ENCODE measurements around the gene FXYD3.
"Not testable (repeated sequence)": the region's sequence is repeated elsewhere in the genome, so short reads cannot be mapped to it uniquely, and the experiment has no call there.

The FXYD3 gene

DNA sequence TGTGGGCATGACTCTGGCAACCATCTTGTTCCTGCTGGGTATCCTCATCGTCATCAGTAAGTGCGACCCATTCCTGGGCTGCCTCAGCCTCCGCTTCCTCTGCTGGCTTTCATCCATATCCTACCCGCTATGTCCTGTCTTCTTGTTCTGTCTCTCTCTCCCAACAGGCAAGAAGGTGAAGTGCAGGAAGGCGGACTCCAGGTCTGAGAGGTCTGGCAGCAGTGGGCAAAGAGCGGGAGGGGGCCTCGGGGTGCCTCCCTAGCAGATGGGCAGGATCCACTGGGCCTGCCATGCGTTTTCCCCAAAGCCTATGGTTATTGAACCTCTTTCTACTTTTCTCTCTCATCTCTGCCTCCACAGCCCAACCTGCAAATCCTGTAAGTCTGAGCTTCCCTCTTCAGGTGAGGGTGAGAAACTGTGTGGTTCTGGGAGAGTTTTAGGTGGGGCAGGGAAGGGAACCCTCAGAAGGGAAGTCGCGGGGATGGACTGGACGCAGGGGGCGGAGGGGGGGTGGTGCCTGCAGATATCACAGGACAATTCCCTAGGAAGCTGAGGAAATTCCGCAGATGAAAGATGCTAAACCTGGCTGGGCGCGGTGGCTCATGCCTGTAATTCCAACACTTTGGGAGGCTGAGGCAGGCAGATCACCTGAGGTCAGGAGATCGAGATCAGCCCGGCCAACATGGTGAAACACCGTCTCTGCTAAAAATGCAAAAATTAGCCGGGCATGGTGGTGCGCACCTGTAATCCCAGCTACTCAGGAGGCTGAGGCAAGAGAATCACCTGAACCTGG is 35.8 kb downstream of the FXYD3 start:
- H3K27me3 ChIP-seq (ENCODE audit: control insufficient read depth in 1 of 2, insufficient read depth in 2 of 2, low read length in 2 of 2), result peaks cover 22 to 24% of the 10 kb centered on the region in 2 donors
- no peaks in the 10 kb centered on the region for H3K9me3 ChIP-seq (ENCODE audit: control insufficient read depth in 1 of 2, low read length in 2 of 2)
- H3K36me3 ChIP-seq (ENCODE audit: control insufficient read depth in 1 of 2, insufficient read depth in 2 of 2, low read length in 2 of 2), result no peaks in the 10 kb centered on the region
- no peak overlapping the region for H3K27ac ChIP-seq (ENCODE audit: low read depth, low read length)
- peaks cover 8 to 24% of the 10 kb centered on the region in 2 donors for H3K4me1 ChIP-seq (ENCODE audit: control insufficient read depth in 1 of 2, insufficient read depth in 2 of 2, low read length in 2 of 2)
- no peak overlapping the region for H3K9ac ChIP-seq (ENCODE audit: low read depth in 1 of 2, low read length in 2 of 2)
- H3K4me3 ChIP-seq (ENCODE audit: low read depth in 1 of 2, low read length in 2 of 2), result no peak overlapping the region

DNA sequence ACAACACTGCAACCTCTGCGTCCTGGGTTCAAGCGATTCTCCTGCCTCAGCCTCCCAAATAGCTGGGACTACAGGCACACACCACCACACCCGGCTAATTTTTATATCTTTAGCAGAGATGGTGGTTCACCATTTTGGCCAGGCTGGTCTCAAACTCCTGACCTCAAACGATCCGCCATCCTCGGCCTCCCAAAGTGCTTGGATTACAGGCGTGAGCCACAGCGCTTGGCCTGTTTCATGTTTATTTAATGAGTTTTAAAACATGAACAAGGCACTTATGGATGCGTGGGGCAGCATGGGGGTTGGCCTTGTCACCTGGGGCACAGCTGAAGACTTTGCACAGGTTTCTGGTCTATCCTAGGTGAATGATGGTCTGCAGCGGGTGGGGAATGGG is 37.5 kb downstream of the FXYD3 start:
- H3K4me1 ChIP-seq (ENCODE audit: control insufficient read depth in 1 of 2, insufficient read depth in 2 of 2, low read length in 2 of 2), result peaks cover 8 to 24% of the 10 kb centered on the region in 2 donors
- not testable (repeated sequence) for H3K4me3 ChIP-seq (ENCODE audit: low read depth in 1 of 2, low read length in 2 of 2); H3K36me3 ChIP-seq (ENCODE audit: control insufficient read depth in 1 of 2, insufficient read depth in 2 of 2, low read length in 2 of 2); H3K9me3 ChIP-seq (ENCODE audit: control insufficient read depth in 1 of 2, low read length in 2 of 2); H3K9ac ChIP-seq (ENCODE audit: low read depth in 1 of 2, low read length in 2 of 2); H3K27ac ChIP-seq (ENCODE audit: low read depth, low read length)
- peaks cover 22 to 24% of the 10 kb centered on the region in 2 donors for H3K27me3 ChIP-seq (ENCODE audit: control insufficient read depth in 1 of 2, insufficient read depth in 2 of 2, low read length in 2 of 2)

- peaks cover 0 to 10% of the 10 kb centered on the region in 2 donors for H3K36me3 ChIP-seq (ENCODE audit: control insufficient read depth in 1 of 2, insufficient read depth in 2 of 2, low read length in 2 of 2)
- H3K9me3 ChIP-seq (ENCODE audit: control insufficient read depth in 1 of 2, low read length in 2 of 2), result no peaks in the 10 kb centered on the region
- H3K27me3 ChIP-seq (ENCODE audit: control insufficient read depth in 1 of 2, insufficient read depth in 2 of 2, low read length in 2 of 2), result peaks cover 22 to 24% of the 10 kb centered on the region in 2 donors
- H3K27ac ChIP-seq (ENCODE audit: low read depth, low read length), result no peak overlapping the region
- peak overlapping the region; percentile 74 to 81 for H3K4me3 ChIP-seq (ENCODE audit: low read depth in 1 of 2, low read length in 2 of 2)
- peaks cover 8 to 24% of the 10 kb centered on the region in 2 donors for H3K4me1 ChIP-seq (ENCODE audit: control insufficient read depth in 1 of 2, insufficient read depth in 2 of 2, low read length in 2 of 2)
- H3K9ac ChIP-seq (ENCODE audit: low read depth in 1 of 2, low read length in 2 of 2), result peak overlapping the region in 1 of 2 donors; percentile 46
Observed at GRCh38 chr19:35153701-35154524, 38.3 kb downstream of the FXYD3 start.

- H3K4me1 ChIP-seq (ENCODE audit: control insufficient read depth in 1 of 2, insufficient read depth in 2 of 2, low read length in 2 of 2), result peaks cover 8 to 24% of the 10 kb centered on the region in 2 donors
- no peaks in the 10 kb centered on the region for H3K9me3 ChIP-seq (ENCODE audit: control insufficient read depth in 1 of 2, low read length in 2 of 2)
- peak within 1 kb of the TSS; percentile 46 to 69 for H3K9ac ChIP-seq (ENCODE audit: low read depth in 1 of 2, low read length in 2 of 2)
- peaks cover 22 to 24% of the 10 kb centered on the region in 2 donors for H3K27me3 ChIP-seq (ENCODE audit: control insufficient read depth in 1 of 2, insufficient read depth in 2 of 2, low read length in 2 of 2)
- H3K27ac ChIP-seq (ENCODE audit: low read depth, low read length), result peak within 1 kb of the TSS; percentile 20
- H3K36me3 ChIP-seq (ENCODE audit: control insufficient read depth in 1 of 2, insufficient read depth in 2 of 2, low read length in 2 of 2), result peaks cover 0 to 17% of the 10 kb centered on the region in 2 donors
- peak within 1 kb of the TSS; percentile 74 to 81 for H3K4me3 ChIP-seq (ENCODE audit: low read depth in 1 of 2, low read length in 2 of 2)
Observed at GRCh38 chr19:35154525-35155406, 39.1 kb downstream of the FXYD3 start, which contains the start of gene FXYD5. FXYD5 (plus strand) TSS chr19:35154735; CDS start chr19:35155551, 816 bp downstream.

GRCh38 chr19:35155441-35155840 is 39.8 kb downstream of the FXYD3 start:
- H3K27me3 ChIP-seq (ENCODE audit: control insufficient read depth in 1 of 2, insufficient read depth in 2 of 2, low read length in 2 of 2), result peaks cover 22 to 24% of the 10 kb centered on the region in 2 donors
- peaks cover 8 to 24% of the 10 kb centered on the region in 2 donors for H3K4me1 ChIP-seq (ENCODE audit: control insufficient read depth in 1 of 2, insufficient read depth in 2 of 2, low read length in 2 of 2)
- H3K9me3 ChIP-seq (ENCODE audit: control insufficient read depth in 1 of 2, low read length in 2 of 2), result no peaks in the 10 kb centered on the region
- peak overlapping the region; percentile 46 to 69 for H3K9ac ChIP-seq (ENCODE audit: low read depth in 1 of 2, low read length in 2 of 2)
- no peak overlapping the region for H3K27ac ChIP-seq (ENCODE audit: low read depth, low read length)
- peaks cover 0 to 19% of the 10 kb centered on the region in 2 donors for H3K36me3 ChIP-seq (ENCODE audit: control insufficient read depth in 1 of 2, insufficient read depth in 2 of 2, low read length in 2 of 2)
- H3K4me3 ChIP-seq (ENCODE audit: low read depth in 1 of 2, low read length in 2 of 2), result peak overlapping the region; percentile 74 to 81

GRCh38 chr19:35155981-35156672 is 40.5 kb downstream of the FXYD3 start:
- Histone ChIP-seq H3K4me3 (ENCODE audit: low read depth in 1 of 2, low read length in 2 of 2) (peak overlapping the region; percentile 74 to 81), H3K27me3 (ENCODE audit: control insufficient read depth in 1 of 2, insufficient read depth in 2 of 2, low read length in 2 of 2) (peaks cover 21 to 22% of the 10 kb centered on the region in 2 donors), H3K27ac (ENCODE audit: low read depth, low read length) (no peak overlapping the region)

GRCh38 chr19:35156673-35157014 is 41.0 kb downstream of the FXYD3 start:
- peaks cover 20 to 22% of the 10 kb centered on the region in 2 donors for H3K27me3 ChIP-seq (ENCODE audit: control insufficient read depth in 1 of 2, insufficient read depth in 2 of 2, low read length in 2 of 2)
- H3K4me3 ChIP-seq (ENCODE audit: low read depth in 1 of 2, low read length in 2 of 2), result no peak overlapping the region
- H3K27ac ChIP-seq (ENCODE audit: low read depth, low read length), result no peak overlapping the region
- H3K36me3 ChIP-seq (ENCODE audit: control insufficient read depth in 1 of 2, insufficient read depth in 2 of 2, low read length in 2 of 2), result peaks cover 0 to 23% of the 10 kb centered on the region in 2 donors
- no peaks in the 10 kb centered on the region for H3K9me3 ChIP-seq (ENCODE audit: control insufficient read depth in 1 of 2, low read length in 2 of 2)
- H3K9ac ChIP-seq (ENCODE audit: low read depth in 1 of 2, low read length in 2 of 2), result no peak overlapping the region
- H3K4me1 ChIP-seq (ENCODE audit: control insufficient read depth in 1 of 2, insufficient read depth in 2 of 2, low read length in 2 of 2), result peaks cover 8 to 24% of the 10 kb centered on the region in 2 donors

More at GRCh38 chr19:35155981-35156672, 40.5 kb downstream of the FXYD3 start:
- peak overlapping the region; percentile 46 to 69 for H3K9ac ChIP-seq (ENCODE audit: low read depth in 1 of 2, low read length in 2 of 2)
- H3K4me1 ChIP-seq (ENCODE audit: control insufficient read depth in 1 of 2, insufficient read depth in 2 of 2, low read length in 2 of 2), result peaks cover 8 to 24% of the 10 kb centered on the region in 2 donors
- no peaks in the 10 kb centered on the region for H3K9me3 ChIP-seq (ENCODE audit: control insufficient read depth in 1 of 2, low read length in 2 of 2)
- H3K36me3 ChIP-seq (ENCODE audit: control insufficient read depth in 1 of 2, insufficient read depth in 2 of 2, low read length in 2 of 2), result peaks cover 0 to 19% of the 10 kb centered on the region in 2 donors

DNA sequence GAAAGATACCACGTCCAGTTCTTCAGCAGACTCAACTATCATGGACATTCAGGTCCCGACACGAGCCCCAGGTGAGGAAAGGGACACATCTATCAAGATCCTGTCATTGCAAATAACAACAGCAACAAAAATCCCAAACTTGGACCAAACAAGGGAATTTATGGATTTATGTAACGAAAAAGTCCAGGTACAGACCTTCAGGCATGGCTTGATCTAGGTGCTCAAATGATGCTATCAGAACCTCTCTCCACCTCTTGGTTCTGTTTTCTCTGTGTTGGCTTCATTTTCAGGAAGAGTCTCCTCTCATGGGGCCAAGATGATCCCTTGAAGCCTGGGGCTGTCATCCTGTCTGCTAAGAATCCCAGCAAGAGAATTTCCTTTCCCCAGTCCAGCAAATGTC is 41.8 kb downstream of the FXYD3 start:
- H3K9ac ChIP-seq (ENCODE audit: low read depth in 1 of 2, low read length in 2 of 2), result no peak overlapping the region
- H3K4me1 ChIP-seq (ENCODE audit: control insufficient read depth in 1 of 2, insufficient read depth in 2 of 2, low read length in 2 of 2), result peaks cover 8 to 24% of the 10 kb centered on the region in 2 donors
- no peaks in the 10 kb centered on the region for H3K9me3 ChIP-seq (ENCODE audit: control insufficient read depth in 1 of 2, low read length in 2 of 2)
- H3K36me3 ChIP-seq (ENCODE audit: control insufficient read depth in 1 of 2, insufficient read depth in 2 of 2, low read length in 2 of 2), result peaks cover 0 to 30% of the 10 kb centered on the region in 2 donors
- H3K27me3 ChIP-seq (ENCODE audit: control insufficient read depth in 1 of 2, insufficient read depth in 2 of 2, low read length in 2 of 2), result peaks cover 18 to 19% of the 10 kb centered on the region in 2 donors
- H3K4me3 ChIP-seq (ENCODE audit: low read depth in 1 of 2, low read length in 2 of 2), result no peak overlapping the region
- no peak overlapping the region for H3K27ac ChIP-seq (ENCODE audit: low read depth, low read length)

DNA sequence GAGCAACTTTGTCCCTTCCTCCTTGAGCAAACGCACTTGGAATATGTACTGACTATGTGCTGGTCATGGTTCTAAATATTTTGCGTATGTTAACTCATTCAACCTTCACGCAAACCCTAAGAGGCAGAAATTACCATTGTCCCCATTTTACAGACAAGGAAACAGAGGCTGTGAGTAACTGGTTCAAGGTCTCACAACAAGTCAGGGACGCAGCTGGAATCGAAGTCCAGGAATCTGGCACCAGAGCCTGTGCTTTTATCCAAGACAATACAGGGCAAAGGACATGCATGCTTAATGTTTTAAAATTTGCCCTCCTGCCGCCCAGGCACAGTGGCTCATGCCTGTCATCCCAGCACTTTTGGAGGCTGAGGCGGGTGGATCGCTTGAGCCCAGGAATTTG is 44.0 kb downstream of the FXYD3 start:
- peaks cover 8 to 16% of the 10 kb centered on the region in 2 donors for H3K4me1 ChIP-seq (ENCODE audit: control insufficient read depth in 1 of 2, insufficient read depth in 2 of 2, low read length in 2 of 2)
- H3K9ac ChIP-seq (ENCODE audit: low read depth in 1 of 2, low read length in 2 of 2), result no peak overlapping the region
- H3K27me3 ChIP-seq (ENCODE audit: control insufficient read depth in 1 of 2, insufficient read depth in 2 of 2, low read length in 2 of 2), result peaks cover 12 to 13% of the 10 kb centered on the region in 2 donors
- H3K36me3 ChIP-seq (ENCODE audit: control insufficient read depth in 1 of 2, insufficient read depth in 2 of 2, low read length in 2 of 2), result peaks cover 0 to 50% of the 10 kb centered on the region in 2 donors
- H3K9me3 ChIP-seq (ENCODE audit: control insufficient read depth in 1 of 2, low read length in 2 of 2), result peaks cover 0 to 7% of the 10 kb centered on the region in 2 donors
- no peak overlapping the region for H3K27ac ChIP-seq (ENCODE audit: low read depth, low read length)
- H3K4me3 ChIP-seq (ENCODE audit: low read depth in 1 of 2, low read length in 2 of 2), result no peak overlapping the region

Measured in duodenal mucosa (tissue), 2 donors.